K562 (cell line): Measurements from ENCODE around the gene FAM20B. TPM values are rescaled to one million over a fixed set of nuclear protein-coding genes. Genes with fewer than 3 reads are reported as not detected.
A peak's percentile ranks its signal among the peaks of the same experiment; 100 is the strongest.

Experiments
- BMI1 ChIP-seq: fragments of 150-350 bp; IDR thresholded peaks from 2 replicates; pipeline ENCODE4 v1.6.1; 2014; ENCODE audit warnings: low read length
- CBX3 ChIP-seq, 2 experiments: IDR thresholded peaks; 1 replicate in 1 of 2; 2 replicates in 1 of 2; pipeline ENCODE4 v1.6.1; 2012; ENCODE audit warnings: inconsistent platforms in 2 of 2, low read length in 2 of 2, borderline replicate concordance in 1 of 2, control low read depth in 1 of 2
- HNRNPL ChIP-seq: fragments of 200-400 bp; formaldehyde crosslinking; IDR thresholded peaks from 2 replicates; pipeline ENCODE4 v1.6.1; 2017; ENCODE audit warnings: low read depth, mild to moderate bottlenecking, low read length
- LEF1 ChIP-seq: fragments of 450-650 bp; IDR thresholded peaks from 2 replicates; pipeline ENCODE4 v1.6.1; 2016; ENCODE audit warnings: mild to moderate bottlenecking
- MCM7 ChIP-seq, 2 experiments: fragments of 450-650 bp; IDR thresholded peaks; 2 replicates each; pipeline ENCODE4 v1.6.1; 2016 to 2018
- NBN ChIP-seq: fragments of 450-650 bp; IDR thresholded peaks from 2 replicates; pipeline ENCODE4 v1.6.1; 2016; ENCODE audit warnings: low read depth, mild to moderate bottlenecking
- NCOA4 ChIP-seq: fragments of 450-650 bp; IDR thresholded peaks from 2 replicates; pipeline ENCODE4 v1.6.1; 2018; ENCODE audit warnings: mild to moderate bottlenecking; ENCODE audit not compliant: partially characterized antibody
- NRF1 ChIP-seq, 2 experiments: fragments of 450-650 bp; IDR thresholded peaks in 1 of 2; conservative IDR thresholded peaks in 1 of 2; 2 replicates each; pipeline ENCODE4 v1.6.1; 2014; ENCODE audit warnings: mild to moderate bottlenecking in 2 of 2
- OTX1 ChIP-seq: fragments of 450-650 bp; formaldehyde crosslinking; IDR thresholded peaks from 2 replicates; pipeline ENCODE4 v1.4.0; 2022; ENCODE audit warnings: mild to moderate bottlenecking
- RBFOX2 ChIP-seq: fragments of 200-400 bp; formaldehyde crosslinking; IDR thresholded peaks from 2 replicates; pipeline ENCODE4 v1.6.1; 2017; ENCODE audit warnings: low read depth, mild to moderate bottlenecking, low read length, moderate library complexity
- TRIM24 ChIP-seq, 2 experiments: fragments of 450-650 bp; IDR thresholded peaks; 2 replicates each; pipeline ENCODE4 v1.6.1; 2016
- WHSC1 ChIP-seq: IDR thresholded peaks from one replicate; pipeline ENCODE4 v1.6.1; 2012; ENCODE audit warnings: low read length, control low read depth, inconsistent platforms
- YY1 ChIP-seq, 3 experiments: IDR thresholded peaks; 2 replicates each; pipeline ENCODE4 v1.6.1; 2011; ENCODE audit warnings: low read length in 2 of 3, mild to moderate bottlenecking in 2 of 3, moderate library complexity in 2 of 3, borderline replicate concordance in 1 of 3, control low read depth in 1 of 3, low read depth in 1 of 3; ENCODE audit not compliant: insufficient read depth in 3 of 3, insufficient replicate concordance in 2 of 3, control insufficient read depth in 1 of 3, insufficient read length in 1 of 3; ENCODE audit errors: extremely low read depth in 1 of 3
- ZNF561 ChIP-seq: fragments of 450-650 bp; formaldehyde crosslinking; conservative IDR thresholded peaks from 2 replicates; pipeline ENCODE4 v1.4.0; 2020; ENCODE audit warnings: mild to moderate bottlenecking, moderate library complexity
- ZNF592 ChIP-seq: fragments of 450-650 bp; IDR thresholded peaks from 2 replicates; pipeline ENCODE4 v1.6.1; 2017; ENCODE audit warnings: antibody characterized with exemption, mild to moderate bottlenecking
- ZNF785 ChIP-seq: fragments of 250-450 bp; sonication (Bioruptor Pico); IDR thresholded peaks from 2 replicates; pipeline ENCODE4 v1.4.0; 2020; ENCODE audit warnings: mild to moderate bottlenecking
- ZSCAN29 ChIP-seq: fragments of 450-650 bp; IDR thresholded peaks from 2 replicates; pipeline ENCODE4 v1.6.1; 2017
- polyA plus RNA-seq, 8 experiments: library from polyadenylated mRNA; depleted of rRNA in 4 of 8; stranded (reverse) in 5 of 8; unstranded in 3 of 8; fragments of >200 nt; fragmentation: Nextera tagmentation in 2 of 8; fragmentation: Illumina TruSeq in 1 of 8; extraction: Ambion mirVana in 2 of 8; extraction: Trizol in 1 of 8; gene quantifications; 2 replicates each; pipeline versions ENCODE4 v1.2.1 to v1.2.3, GENCODE V29; 2011 to 2014; ENCODE audit warnings: inconsistent platforms in 1 of 8, missing spikeins in 1 of 8
- total RNA-seq, 7 experiments: library from RNA; depleted of rRNA in 6 of 7; stranded (reverse); fragments of >200 nt in 6 of 7; fragmentation: Illumina TruSeq in 2 of 7; extraction: Trizol in 2 of 7; gene quantifications; 2 replicates each; pipeline versions ENCODE4 v1.2.1 to v1.2.3, GENCODE V29; 2011 to 2021; ENCODE audit warnings: low replicate concordance in 1 of 7
- TF ChIP-seq, protein P1 (sequence below): fragments of 250-450 bp; sonication (Bioruptor Pico); IDR thresholded peaks from 2 replicates; pipeline ENCODE4 v1.4.0; 2020; ENCODE audit warnings: mild to moderate bottlenecking, moderate library complexity
- TF ChIP-seq, protein P2 (sequence below): fragments of 250-450 bp; sonication (Bioruptor Pico); IDR thresholded peaks from 2 replicates; pipeline ENCODE4 v1.8.0; 2021; ENCODE audit warnings: moderate library complexity, mild to moderate bottlenecking, inconsistent platforms
- TF ChIP-seq, protein P3 (sequence below): fragments of 450-650 bp; IDR thresholded peaks from 2 replicates; pipeline ENCODE4 v1.7.1; 2018; ENCODE audit warnings: mild to moderate bottlenecking, low read depth; ENCODE audit not compliant: partially characterized antibody

FAM20B gene
- total and polyA plus RNA-seq, 9 of the 15 experiments (the other 6 are each of a cell fraction or from before 2014, with no cell fraction given): 7.2 to 67.5 (median 42.9) TPM

GRCh38 chr1:179025975-179026812 is 500 bp downstream of the FAM20B start (continued):
- TF ChIP-seq, protein P1, sequence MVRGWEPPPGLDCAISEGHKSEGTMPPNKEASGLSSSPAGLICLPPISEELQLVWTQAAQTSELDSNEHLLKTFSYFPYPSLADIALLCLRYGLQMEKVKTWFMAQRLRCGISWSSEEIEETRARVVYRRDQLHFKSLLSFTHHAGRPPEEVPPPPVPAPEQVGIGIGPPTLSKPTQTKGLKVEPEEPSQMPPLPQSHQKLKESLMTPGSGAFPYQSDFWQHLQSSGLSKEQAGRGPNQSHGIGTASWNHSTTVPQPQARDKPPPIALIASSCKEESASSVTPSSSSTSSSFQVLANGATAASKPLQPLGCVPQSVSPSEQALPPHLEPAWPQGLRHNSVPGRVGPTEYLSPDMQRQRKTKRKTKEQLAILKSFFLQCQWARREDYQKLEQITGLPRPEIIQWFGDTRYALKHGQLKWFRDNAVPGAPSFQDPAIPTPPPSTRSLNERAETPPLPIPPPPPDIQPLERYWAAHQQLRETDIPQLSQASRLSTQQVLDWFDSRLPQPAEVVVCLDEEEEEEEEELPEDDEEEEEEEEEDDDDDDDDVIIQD: no peak
- TF ChIP-seq NRF1 (conservative IDR thresholded peaks at IDR 0.05 in 1 of 2, IDR thresholded peaks at IDR 0.05 in 1 of 2) (peak; percentile 52; a peak in 2 of 4 replicates), WHSC1 (no peak), LEF1 (no peak), TRIM24 (IDR thresholded peaks at IDR 0.05) (no peak), ZNF561 (CRISPR knock-in tag) (0 out of 2 replicates have a peak, but pooled peaks have one; percentile 9), NBN (no peak), RBFOX2 (peak; percentile 89), NCOA4 (no peak), ZNF785 (CRISPR knock-in tag) (no peak), ZNF592 (peak; percentile 84), ZSCAN29 (no peak), MCM7 (IDR thresholded peaks at IDR 0.05) (no peak), YY1 (IDR thresholded peaks at IDR 0.05; ENCODE audit: borderline replicate concordance in 1 of 3, control insufficient read depth in 1 of 3, extremely low read depth in 1 of 3, insufficient read depth in 3 of 3, insufficient read length in 1 of 3, insufficient replicate concordance in 2 of 3, low read depth in 1 of 3, low read length in 2 of 3) (peak in 2 of 3 experiments; percentile 3 to 49), HNRNPL (peak; percentile 89), BMI1 (no peak), OTX1 (CRISPR knock-in tag) (0 out of 2 replicates have a peak, but pooled peaks have one; percentile 65), CBX3 (IDR thresholded peaks at IDR 0.05; ENCODE audit: borderline replicate concordance in 1 of 2, low read length in 2 of 2) (no peak)
- TF ChIP-seq, protein P2, sequence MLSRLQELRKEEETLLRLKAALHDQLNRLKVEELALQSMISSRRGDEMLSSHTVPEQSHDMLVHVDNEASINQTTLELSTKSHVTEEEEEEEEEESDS: no peak
- TF ChIP-seq, protein P3, sequence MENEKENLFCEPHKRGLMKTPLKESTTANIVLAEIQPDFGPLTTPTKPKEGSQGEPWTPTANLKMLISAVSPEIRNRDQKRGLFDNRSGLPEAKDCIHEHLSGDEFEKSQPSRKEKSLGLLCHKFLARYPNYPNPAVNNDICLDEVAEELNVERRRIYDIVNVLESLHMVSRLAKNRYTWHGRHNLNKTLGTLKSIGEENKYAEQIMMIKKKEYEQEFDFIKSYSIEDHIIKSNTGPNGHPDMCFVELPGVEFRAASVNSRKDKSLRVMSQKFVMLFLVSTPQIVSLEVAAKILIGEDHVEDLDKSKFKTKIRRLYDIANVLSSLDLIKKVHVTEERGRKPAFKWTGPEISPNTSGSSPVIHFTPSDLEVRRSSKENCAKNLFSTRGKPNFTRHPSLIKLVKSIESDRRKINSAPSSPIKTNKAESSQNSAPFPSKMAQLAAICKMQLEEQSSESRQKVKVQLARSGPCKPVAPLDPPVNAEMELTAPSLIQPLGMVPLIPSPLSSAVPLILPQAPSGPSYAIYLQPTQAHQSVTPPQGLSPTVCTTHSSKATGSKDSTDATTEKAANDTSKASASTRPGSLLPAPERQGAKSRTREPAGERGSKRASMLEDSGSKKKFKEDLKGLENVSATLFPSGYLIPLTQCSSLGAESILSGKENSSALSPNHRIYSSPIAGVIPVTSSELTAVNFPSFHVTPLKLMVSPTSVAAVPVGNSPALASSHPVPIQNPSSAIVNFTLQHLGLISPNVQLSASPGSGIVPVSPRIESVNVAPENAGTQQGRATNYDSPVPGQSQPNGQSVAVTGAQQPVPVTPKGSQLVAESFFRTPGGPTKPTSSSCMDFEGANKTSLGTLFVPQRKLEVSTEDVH: no peak
